NCI-H748 (cell line): ENCODE results near the gene TRAF3IP3.
"Not testable (repeated sequence)": the region's sequence is repeated elsewhere in the genome, so short reads cannot be mapped to it uniquely, and the experiment has no call there.

ENCODE experiments used
- DNase-seq: peaks from one replicate; lab custom pipeline; 2025; ENCODE audit not compliant: unreplicated experiment; lab: John Stamatoyannopoulos, UW

The TRAF3IP3 gene

GRCh38 chr1:209767706-209768105, 11.9 kb downstream of the TRAF3IP3 start:
- DNase-seq = no peak

GRCh38 chr1:209768354-209768774, 12.5 kb downstream of the TRAF3IP3 start:
- DNase-seq = no peak

DNA sequence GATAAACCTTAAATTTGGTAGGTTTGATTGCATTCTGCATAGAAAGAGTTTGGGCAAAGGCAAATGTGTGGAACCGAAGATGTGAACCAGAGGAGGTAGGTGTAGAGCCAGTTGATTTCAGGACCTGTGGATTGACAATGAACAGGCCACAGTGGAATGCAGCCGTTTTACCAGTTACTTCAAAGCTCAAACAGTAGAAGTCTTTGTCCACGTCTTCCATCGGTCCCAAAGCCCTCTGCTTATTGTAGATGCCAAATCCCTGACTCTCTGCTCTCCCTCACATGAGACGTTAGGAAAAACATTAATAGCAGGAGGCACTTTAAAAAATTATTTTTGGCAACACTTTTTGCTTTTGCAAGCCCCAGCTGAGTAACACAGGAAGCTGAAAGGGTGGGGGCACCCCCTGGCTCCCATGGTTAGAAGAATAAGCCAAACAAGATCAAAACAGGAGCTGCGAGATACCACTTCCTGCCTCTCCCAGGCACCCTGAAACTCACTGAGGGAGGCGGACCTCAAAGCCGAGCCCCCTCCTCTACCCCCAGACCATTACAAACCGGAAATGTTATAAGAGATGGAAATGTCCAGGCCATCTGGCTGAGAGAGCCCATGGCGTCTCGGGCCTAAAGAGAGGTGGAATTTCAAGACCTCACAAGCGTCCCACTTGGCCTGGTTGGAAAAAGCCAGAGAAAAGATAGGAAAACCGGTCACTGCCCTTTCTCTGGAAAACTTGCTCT, 13.5 kb downstream of the TRAF3IP3 start:
- no peak for DNase-seq

GRCh38 chr1:209769971-209770370, 14.1 kb downstream of the TRAF3IP3 start:
- no peak for DNase-seq

DNA sequence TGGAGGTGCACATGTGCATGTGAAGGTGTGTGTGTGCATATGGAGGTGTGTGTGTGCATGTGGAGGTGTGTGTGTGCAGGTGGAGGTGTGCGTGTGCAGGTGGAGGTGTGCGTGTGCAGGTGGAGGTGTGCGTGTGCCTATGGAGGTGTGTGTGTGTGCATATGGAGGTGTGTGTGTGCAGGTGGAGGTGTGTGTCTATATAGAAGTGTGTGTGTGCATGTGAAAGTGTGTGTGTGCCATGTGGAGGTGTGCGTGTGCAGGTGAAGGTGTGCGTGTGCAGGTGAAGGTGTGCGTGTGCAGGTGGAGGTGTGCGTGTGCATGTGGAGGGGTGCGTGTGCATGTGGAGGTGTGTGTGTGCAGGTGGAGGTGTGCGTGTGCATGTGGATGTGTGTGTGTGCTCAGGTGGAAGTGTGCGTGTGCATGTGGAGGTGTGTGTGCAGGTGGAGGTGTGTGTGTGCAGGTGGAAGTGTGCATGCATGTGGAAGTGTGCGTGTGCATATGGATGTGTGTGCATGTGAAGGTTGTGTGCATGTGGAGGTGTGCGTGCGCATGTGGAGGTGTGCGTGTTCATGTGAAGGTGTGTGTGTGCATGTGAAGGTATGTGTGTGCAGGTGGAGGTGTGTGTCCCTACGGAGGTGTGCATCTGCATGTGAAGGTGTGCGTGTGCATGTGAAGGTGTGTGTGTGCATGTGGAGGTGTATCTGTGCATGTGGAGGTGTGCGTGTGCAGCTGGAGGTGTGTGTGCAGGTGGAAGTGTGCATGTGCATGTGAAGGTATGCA, 15.0 kb downstream of the TRAF3IP3 start:
- DNase-seq = no peak

- DNase-seq = no peak
These were observed 16.3 kb downstream of the TRAF3IP3 start for GRCh38 chr1:209772126-209772525.

DNA sequence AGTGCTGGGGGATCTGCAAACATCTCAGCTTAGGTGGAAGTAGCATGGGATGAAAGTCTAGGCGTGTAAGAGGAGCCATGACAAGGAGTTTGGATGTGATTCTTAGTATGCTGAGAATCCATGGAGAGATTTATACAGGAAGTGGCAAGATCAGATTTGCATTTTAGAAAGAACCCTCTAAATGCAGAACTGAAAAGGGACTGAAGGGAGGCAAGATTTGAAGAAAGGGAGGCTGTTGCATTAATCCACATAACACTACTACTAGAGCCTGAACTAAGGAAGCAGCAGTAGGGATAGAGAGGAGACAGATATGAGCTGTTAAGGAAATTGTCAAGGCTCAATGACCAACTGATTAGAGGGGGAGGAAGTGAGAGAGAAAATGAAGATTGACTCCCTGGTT, 18.7 kb downstream of the TRAF3IP3 start:
- no peak for DNase-seq

DNA sequence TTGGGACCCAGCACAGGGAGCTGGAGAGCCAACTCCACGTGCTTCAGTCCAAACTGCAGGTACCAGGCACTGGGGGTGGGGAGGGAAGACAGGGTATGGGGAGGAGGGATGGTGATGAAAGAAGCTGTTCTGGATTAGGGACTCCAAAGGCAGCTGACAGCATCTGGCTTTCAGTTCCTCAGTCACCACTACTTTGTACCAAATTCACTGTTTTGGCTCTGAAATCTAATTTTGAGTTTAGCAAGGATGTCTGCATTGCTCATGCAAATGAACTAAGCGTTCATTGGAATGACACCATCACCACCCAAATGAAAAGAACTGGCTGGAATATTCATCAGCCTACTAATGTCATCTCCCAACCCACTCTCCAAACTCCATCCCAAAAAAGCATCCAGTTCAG, 19.8 kb downstream of the TRAF3IP3 start:
- no peak for DNase-seq

DNA sequence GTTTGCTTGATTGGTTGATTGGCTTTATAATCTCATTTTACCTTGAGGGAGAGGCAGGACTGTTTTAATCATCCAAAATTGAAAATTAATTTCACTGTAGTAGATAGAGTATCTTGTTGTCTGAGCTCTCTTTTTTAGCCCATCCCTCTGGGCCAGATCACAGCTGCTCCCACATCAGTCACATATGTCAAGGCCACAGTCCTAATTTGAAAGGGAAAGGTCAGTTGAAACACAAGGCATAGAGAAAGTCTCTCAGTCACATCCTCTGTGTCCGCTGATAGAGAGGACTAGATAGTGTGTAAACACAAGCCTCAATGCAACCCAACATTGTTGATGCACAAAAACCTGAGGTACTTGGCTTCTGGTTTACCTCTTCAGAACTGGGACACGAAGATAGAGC, 21.7 kb downstream of the TRAF3IP3 start:
- no peak for DNase-seq

GRCh38 chr1:209778102-209778501, 22.2 kb downstream of the TRAF3IP3 start:
- no peak for DNase-seq

GRCh38 chr1:209780268-209780667, 24.4 kb downstream of the TRAF3IP3 start:
- DNase-seq = no peak

GRCh38 chr1:209783386-209783785, 27.5 kb downstream of the TRAF3IP3 start:
- peak; percentile 5 for DNase-seq

DNA sequence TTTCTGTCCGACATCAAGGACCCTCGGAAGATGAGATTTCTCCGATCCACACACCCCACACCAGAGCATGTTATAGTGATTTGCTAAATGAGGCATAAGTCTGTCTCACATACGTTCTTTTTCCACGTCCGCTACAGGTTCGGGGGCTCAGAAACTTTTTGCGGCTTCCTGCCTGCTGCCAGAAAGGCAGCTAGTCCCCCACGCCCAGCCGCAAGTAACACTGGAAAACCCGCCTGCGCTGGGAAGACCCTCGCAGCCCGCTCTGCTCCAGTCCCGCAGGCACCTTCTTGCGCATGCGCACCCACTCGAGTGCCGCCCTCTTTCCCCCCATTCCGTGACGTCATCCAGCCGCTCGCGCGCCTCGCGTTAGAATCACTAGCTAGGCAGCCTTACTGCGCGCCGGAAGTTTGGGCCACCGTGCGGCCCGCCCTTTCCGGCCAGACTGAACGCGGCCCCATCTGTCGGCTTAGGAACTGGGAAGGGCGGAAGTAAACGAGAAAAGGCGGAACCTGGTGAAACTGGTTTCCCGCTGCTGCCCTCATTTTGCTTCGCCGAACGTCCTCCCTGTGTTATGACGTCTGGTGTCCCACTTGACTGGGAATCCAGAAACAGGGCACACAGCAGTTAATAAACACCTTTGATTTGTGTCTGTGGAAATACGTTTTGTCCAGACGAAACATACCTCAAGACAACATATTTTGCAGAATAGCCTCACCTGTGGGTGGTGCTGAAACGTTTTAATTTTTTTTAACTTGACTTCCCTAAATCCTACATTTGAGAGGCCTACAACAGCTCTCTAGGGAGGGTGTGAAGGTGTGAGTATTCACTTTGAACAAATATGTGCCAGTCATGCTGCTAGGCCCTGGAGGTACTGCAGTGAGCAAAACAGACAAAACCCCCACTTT, 28.7 kb downstream of the TRAF3IP3 start, which contains the start of gene C1orf74:
TSS of gene C1orf74 (minus strand) at position 295 of the 905 bp plus-strand sequence. CDS start 925 bp downstream, outside the sequence.
- peak; percentile 97 for DNase-seq

DNA sequence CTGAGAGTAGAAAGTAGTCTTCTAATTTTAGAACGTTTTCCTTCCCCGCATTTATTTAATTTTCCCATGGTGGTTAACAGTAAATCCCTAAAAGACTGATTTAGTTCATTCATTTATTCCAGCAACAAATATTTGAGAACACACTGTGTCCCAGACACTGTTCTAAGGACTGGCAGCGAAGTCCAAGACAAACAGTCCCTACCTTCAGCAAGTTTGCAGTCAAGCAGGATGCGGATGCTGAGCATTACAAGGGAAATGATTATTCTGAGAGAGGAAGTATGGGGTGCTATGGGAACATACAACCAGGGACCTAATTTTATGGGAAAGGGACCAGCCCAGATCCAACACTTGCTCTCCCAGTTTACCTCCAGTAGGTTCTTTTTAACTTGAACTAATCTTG, 29.7 kb downstream of the TRAF3IP3 start:
- DNase-seq = no peak

- DNase-seq = no peak
These were observed 30.3 kb downstream of the TRAF3IP3 start for GRCh38 chr1:209786146-209786545.

GRCh38 chr1:209787551-209787950, 31.7 kb downstream of the TRAF3IP3 start:
- DNase-seq = no peak

DNA sequence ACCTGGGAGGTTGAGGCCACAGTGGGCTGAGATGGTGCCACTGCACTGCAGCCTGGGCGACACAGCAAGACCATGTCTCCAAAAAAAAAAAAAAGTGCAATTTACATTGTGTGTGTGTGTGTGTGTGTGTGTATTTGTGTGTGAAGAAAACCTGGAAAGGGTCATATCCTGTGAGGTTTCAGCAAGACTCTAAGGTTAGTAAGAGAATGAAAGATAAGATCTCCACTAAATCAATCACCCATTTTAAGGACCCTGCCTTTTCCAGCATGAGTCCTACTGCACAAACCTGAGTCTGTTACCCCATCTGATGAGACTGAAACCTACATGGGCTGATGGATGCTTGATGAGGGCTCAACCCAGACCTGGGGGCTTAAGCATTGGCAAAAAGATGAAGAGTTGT, 33.4 kb downstream of the TRAF3IP3 start:
- no peak for DNase-seq

- DNase-seq = no peak
These were observed 34.7 kb downstream of the TRAF3IP3 start for GRCh38 chr1:209790286-209791193.

DNA sequence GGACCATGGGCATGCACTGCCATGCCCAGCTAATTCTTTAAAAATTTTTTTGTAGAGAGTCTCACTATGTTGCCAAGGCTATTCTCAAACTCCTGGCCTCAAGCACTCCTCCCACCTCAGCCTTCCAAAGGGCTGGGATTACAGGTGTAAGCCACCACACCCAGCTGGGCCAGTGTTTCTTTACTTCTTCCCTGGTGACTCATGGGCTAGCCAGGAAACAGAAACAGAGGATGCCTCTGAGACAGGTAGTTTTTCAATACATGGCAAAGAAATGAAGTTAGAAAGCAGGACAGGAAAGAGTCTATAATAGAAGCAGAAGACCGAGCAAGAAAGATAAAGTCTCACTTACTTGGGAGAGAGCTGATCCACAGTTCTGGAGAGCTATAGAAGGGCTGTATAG, 36.1 kb downstream of the TRAF3IP3 start:
- no peak for DNase-seq

DNA sequence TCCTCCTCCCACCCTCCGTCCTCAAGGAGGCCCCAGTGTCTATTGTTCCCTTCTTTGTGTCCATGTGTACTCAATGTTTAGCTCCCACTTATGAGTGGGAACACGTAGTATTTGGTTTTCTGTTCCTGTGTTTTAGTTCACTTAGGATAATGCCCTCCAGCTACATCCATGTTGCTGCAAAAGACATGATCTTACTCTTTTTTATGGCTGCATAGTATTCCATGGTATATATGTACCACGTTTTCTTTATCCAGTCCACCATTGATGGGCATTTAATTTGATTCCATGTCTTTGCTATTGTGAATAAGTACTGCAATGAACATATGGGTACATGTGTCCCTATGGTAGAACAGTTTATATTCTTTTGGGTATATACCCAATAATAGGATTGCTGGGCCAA, 37.9 kb downstream of the TRAF3IP3 start:
- not testable (repeated sequence) for DNase-seq
